ENCODE data around the gene ACTR3C. TPM values are rescaled to one million over a fixed set of nuclear protein-coding genes. Genes with fewer than 3 reads are reported as not detected.

Gene ACTR3C
- total RNA-seq, 3 donors from 2014 or later, result 29.9 to 53.0 (median 30.2) TPM

DNA sequence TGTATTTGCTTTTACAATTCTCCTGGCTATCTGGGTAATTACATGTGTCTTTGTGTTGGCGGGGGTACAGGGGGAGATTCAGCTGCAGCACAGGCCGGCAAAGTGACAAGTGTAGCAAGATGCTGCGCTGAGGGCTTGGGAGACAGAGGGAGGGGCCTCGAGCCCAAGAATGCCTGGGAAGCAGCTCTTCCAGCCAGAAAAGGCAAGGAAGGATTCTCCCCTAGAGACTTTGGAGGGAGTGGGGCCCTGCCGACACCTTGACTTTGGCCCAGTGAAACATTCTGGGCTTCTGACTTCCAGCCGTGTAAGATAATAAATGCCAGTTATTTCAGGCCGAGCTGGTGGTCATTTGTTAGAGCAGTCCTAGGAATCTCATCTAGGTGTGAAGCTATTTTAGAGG, 38.1 kb upstream of the ACTR3C start:
- H3K4me1 ChIP-seq (ENCODE audit: low read depth), result peaks cover 6% of the 10 kb centered on the region
- intact Hi-C loops (cut with DNase I, micrococcal nuclease), result no loop called here
- H3K9me3 ChIP-seq, result no peaks in the 10 kb centered on the region
- ATAC-seq (no peak), DNase-seq (no peak)
- no peak overlapping the region for H3K4me3 ChIP-seq
- no peaks in the 10 kb centered on the region for H3K36me3 ChIP-seq (ENCODE audit: low read depth)
- TF ChIP-seq, protein P1, sequence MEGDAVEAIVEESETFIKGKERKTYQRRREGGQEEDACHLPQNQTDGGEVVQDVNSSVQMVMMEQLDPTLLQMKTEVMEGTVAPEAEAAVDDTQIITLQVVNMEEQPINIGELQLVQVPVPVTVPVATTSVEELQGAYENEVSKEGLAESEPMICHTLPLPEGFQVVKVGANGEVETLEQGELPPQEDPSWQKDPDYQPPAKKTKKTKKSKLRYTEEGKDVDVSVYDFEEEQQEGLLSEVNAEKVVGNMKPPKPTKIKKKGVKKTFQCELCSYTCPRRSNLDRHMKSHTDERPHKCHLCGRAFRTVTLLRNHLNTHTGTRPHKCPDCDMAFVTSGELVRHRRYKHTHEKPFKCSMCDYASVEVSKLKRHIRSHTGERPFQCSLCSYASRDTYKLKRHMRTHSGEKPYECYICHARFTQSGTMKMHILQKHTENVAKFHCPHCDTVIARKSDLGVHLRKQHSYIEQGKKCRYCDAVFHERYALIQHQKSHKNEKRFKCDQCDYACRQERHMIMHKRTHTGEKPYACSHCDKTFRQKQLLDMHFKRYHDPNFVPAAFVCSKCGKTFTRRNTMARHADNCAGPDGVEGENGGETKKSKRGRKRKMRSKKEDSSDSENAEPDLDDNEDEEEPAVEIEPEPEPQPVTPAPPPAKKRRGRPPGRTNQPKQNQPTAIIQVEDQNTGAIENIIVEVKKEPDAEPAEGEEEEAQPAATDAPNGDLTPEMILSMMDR (IDR thresholded peaks at IDR 0.05), result no peak

DNA sequence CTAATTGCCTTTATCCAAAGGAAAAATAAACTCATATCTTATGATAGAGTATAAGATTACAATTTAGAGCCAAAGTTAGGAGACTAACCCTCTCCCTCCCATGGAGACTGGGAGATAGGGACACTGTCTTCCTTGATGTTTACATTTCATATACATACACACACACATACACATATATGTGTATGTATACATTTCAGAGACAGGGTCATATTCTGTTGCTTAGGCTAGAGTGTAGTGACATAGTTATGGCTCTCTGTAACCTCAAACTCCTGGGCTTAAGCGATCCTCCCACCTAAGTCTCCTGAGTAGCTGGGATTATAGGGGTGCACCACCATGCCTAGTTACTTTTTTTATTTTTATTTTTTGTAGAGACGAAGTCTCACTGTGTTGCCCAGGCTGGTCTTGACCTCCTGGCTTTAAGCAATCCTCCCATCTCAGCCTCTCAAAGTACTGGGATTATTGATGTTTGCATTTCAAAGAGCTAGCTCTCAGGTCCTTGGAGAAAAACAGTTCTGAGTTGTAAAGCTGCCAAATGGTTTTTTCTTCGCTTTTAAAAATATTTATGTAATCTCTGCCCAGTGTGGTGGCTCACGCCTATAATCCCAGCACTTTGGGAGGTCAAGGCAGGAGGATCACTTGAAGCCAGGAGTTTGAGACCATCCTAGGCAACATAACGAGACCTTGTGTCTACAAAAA, 37.2 kb upstream of the ACTR3C start:
- intact Hi-C loops (cut with DNase I, micrococcal nuclease), result no loop called here
- no peak for DNase-seq

DNA sequence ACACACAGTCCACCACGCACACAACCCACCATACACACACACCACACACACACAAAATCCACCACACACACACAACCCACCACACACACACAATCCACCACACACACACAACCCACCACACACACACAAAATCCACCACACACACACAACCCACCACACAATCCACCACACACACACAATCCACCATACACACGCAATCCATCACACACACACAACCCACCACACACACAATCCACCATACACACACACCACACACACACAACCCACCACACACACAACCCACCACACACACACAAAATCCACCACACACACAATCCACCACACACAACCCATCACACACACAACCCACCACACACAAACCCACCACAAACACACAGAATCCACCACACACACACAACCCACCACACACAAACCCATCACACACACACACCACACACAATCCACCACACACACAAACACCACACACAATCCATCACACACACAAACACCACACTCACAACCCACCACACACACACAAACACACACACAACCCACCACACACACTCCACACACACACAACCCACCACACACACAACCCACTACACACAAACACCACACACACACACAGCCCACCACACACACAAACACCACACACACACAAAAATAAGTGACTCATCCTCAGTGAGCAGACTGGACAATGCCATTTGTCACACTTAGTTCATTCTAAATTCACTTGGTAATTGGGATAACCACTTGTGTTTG, 36.4 kb upstream of the ACTR3C start:
- peaks cover 11% of the 10 kb centered on the region for H3K4me1 ChIP-seq (ENCODE audit: low read depth)
- H3K4me3 ChIP-seq, result no peak overlapping the region
- intact Hi-C loops (cut with DNase I, micrococcal nuclease), result loop anchor here in 1 of 2 donors (5.0 kb wide), 1 partner anchor 63 kb away; no protein-coding TSS in a partner anchor
- H3K36me3 ChIP-seq (ENCODE audit: low read depth), result no peaks in the 10 kb centered on the region
- TF ChIP-seq, protein P1 (IDR thresholded peaks at IDR 0.05), result no peak
- ATAC-seq (no peak), DNase-seq (no peak)
- H3K9me3 ChIP-seq, result no peaks in the 10 kb centered on the region

More for the DNA sequence above, 37.2 kb upstream of the ACTR3C start:
- H3K36me3 ChIP-seq (ENCODE audit: low read depth), result no peaks in the 10 kb centered on the region
- TF ChIP-seq, protein P1 (IDR thresholded peaks at IDR 0.05), result no peak
- H3K9me3 ChIP-seq, result no peaks in the 10 kb centered on the region
- no peak for ATAC-seq
- H3K4me3 ChIP-seq, result no peak overlapping the region
- peaks cover 6% of the 10 kb centered on the region for H3K4me1 ChIP-seq (ENCODE audit: low read depth)

DNA sequence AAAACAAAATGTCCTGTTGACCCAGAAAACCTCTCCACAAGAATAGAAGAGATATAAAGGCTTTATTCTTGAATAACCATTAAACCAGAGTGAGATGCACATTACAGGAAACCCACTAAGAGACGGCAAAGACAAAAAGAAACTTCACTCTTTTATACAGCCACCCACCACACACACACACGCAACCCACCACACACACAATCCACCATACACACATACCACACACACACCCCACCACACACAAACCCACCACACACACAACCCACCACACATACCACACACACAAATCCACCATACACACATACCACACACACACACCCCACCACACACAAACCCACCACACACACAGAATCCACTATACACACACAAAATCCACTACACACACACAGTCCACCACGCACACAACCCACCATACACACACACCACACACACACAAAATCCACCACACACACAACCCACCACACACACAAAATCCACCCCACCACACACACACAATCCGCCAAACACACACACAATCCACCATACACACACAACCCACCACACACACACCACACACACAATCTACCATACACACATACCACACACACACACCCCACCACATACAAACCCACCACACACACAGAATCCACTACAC, 35.8 kb upstream of the ACTR3C start:
- no peak for ATAC-seq
- TF ChIP-seq, protein P1 (IDR thresholded peaks at IDR 0.05), result no peak
- H3K9me3 ChIP-seq, result no peaks in the 10 kb centered on the region
- no peaks in the 10 kb centered on the region for H3K36me3 ChIP-seq (ENCODE audit: low read depth)
- H3K4me1 ChIP-seq (ENCODE audit: low read depth), result peaks cover 11% of the 10 kb centered on the region
- no peak overlapping the region for H3K4me3 ChIP-seq
- no peak for DNase-seq
- intact Hi-C loops (cut with DNase I, micrococcal nuclease), result loop anchor here in 1 of 2 donors (5.0 kb wide), 1 partner anchor 63 kb away; no protein-coding TSS in a partner anchor

DNA sequence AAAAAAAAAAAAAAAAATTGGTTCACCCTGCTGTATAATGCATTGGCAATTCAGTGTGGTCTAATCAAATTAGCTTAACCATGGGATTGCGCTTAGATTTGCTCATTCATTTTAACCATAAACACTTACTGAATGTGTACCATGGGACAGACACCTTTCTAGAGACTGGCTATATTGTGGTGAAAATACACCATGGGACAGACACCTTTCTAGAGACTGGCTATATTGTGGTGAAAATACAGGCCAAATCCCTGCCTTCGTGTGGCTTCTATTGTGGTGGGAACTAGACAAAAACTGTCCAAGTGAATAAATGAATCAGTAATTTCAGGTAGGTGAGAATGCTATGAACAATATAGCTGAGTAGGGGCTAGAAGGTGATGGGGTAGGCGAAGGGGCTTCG, 35.1 kb upstream of the ACTR3C start:
- ATAC-seq (no peak), DNase-seq (no peak)
- intact Hi-C loops (cut with DNase I, micrococcal nuclease), result loop anchor here in 1 of 2 donors (5.0 kb wide), 1 partner anchor 64 kb away; no protein-coding TSS in a partner anchor
- Histone ChIP-seq H3K4me3 (no peak overlapping the region), H3K9me3 (no peaks in the 10 kb centered on the region), H3K4me1 (ENCODE audit: low read depth) (peaks cover 11% of the 10 kb centered on the region), H3K36me3 (ENCODE audit: low read depth) (no peaks in the 10 kb centered on the region)
- TF ChIP-seq, protein P1 (IDR thresholded peaks at IDR 0.05), result no peak

All from mucosa of descending colon (tissue), 3 donors.